ENCODE results near the gene CACNA1C.

GRCh38 chr12:2456122-2456812 lies 403.5 kb downstream of the CACNA1C start:
- TF ChIP-seq POLR2A (IDR thresholded peaks at IDR 0.05), result no peak
- TF ChIP-seq, protein P1, sequence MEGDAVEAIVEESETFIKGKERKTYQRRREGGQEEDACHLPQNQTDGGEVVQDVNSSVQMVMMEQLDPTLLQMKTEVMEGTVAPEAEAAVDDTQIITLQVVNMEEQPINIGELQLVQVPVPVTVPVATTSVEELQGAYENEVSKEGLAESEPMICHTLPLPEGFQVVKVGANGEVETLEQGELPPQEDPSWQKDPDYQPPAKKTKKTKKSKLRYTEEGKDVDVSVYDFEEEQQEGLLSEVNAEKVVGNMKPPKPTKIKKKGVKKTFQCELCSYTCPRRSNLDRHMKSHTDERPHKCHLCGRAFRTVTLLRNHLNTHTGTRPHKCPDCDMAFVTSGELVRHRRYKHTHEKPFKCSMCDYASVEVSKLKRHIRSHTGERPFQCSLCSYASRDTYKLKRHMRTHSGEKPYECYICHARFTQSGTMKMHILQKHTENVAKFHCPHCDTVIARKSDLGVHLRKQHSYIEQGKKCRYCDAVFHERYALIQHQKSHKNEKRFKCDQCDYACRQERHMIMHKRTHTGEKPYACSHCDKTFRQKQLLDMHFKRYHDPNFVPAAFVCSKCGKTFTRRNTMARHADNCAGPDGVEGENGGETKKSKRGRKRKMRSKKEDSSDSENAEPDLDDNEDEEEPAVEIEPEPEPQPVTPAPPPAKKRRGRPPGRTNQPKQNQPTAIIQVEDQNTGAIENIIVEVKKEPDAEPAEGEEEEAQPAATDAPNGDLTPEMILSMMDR (IDR thresholded peaks at IDR 0.05), result no peak
